Naive thymus-derived CD4-positive, alpha-beta T cell (primary cell): ENCODE data around the gene NUP35. TPM values are rescaled to one million over a fixed set of nuclear protein-coding genes. Genes with fewer than 3 reads are reported as not detected.

Source experiments
- ATAC-seq: fragments of 150-1000 bp; cut with Tn5 transposase; 2 replicates; pipeline ENCODE4 v1.10.0; 2021; ENCODE audit warnings: mild to moderate bottlenecking, moderate library complexity
- CTCF ChIA-PET: fragments of 350-600 bp; sonication (Branson Sonifier 250); formaldehyde crosslinking; loops from one replicate; lab custom pipeline; 2021; ENCODE audit warnings: antibody characterized with exemption; lab: Charles Lee
- POLR2A ChIA-PET: fragments of 350-600 bp; sonication (Branson Sonifier 250); formaldehyde crosslinking; loops from one replicate; lab custom pipeline; 2021; ENCODE audit warnings: antibody characterized with exemption, inconsistent platforms; lab: Charles Lee
- DNase-seq, 9 donors: peaks; one replicate each; pipeline versions ENCODE4 v3.0.0 to v3.0.0-alpha.2; 2020 to 2022; ENCODE audit warnings: mixed read lengths in 1 of 9
- H3K27ac ChIP-seq: one replicate; pipeline ENCODE4 v1.7.0; 2013; ENCODE audit warnings: mild to moderate bottlenecking, low read depth, low read length, moderate library complexity
- H3K27me3 ChIP-seq, 2 donors: one replicate each; pipeline ENCODE4 v1.7.0; 2013; ENCODE audit warnings: low read length in 2 of 2, mild to moderate bottlenecking in 2 of 2, moderate library complexity in 2 of 2; ENCODE audit not compliant: control insufficient read depth in 2 of 2, insufficient read depth in 2 of 2
- H3K36me3 ChIP-seq, 3 experiments: 1 replicate in 2 of 3; 2 replicates in 1 of 3; pipeline ENCODE4 v1.7.0; 2013; ENCODE audit warnings: low read length in 3 of 3, mild to moderate bottlenecking in 3 of 3, moderate library complexity in 1 of 3; ENCODE audit not compliant: insufficient read depth in 3 of 3, control insufficient read depth in 2 of 3
- H3K4me1 ChIP-seq, 2 donors: one replicate each; pipeline ENCODE4 v1.7.0; 2013; ENCODE audit warnings: low read length in 2 of 2, mild to moderate bottlenecking in 2 of 2, moderate library complexity in 1 of 2; ENCODE audit not compliant: control insufficient read depth in 2 of 2, insufficient read depth in 2 of 2
- H3K4me3 ChIP-seq: 2 replicates; pipeline ENCODE4 v1.7.0; 2013; ENCODE audit warnings: mild to moderate bottlenecking, low read length
- H3K9me3 ChIP-seq, 3 experiments: 1 replicate in 2 of 3; 2 replicates in 1 of 3; pipeline ENCODE4 v1.7.0; 2013; ENCODE audit warnings: low read length in 3 of 3; ENCODE audit not compliant: control insufficient read depth in 2 of 3
- H3K27ac Mint-ChIP-seq, 9 donors: one replicate each; pipeline ENCODE4 v1.8.0; 2020 to 2022; ENCODE audit warnings: mixed read lengths in 9 of 9, mild to moderate bottlenecking in 8 of 9, moderate library complexity in 5 of 9, inconsistent platforms in 2 of 9
- H3K27me3 Mint-ChIP-seq, 5 donors: one replicate each; pipeline ENCODE4 v1.8.0; 2021 to 2022; ENCODE audit warnings: mixed read lengths in 5 of 5, mild to moderate bottlenecking in 1 of 5
- H3K36me3 Mint-ChIP-seq, 5 donors: one replicate each; pipeline ENCODE4 v1.8.0; 2020 to 2022; ENCODE audit warnings: mixed read lengths in 5 of 5, mild to moderate bottlenecking in 3 of 5, inconsistent platforms in 1 of 5
- H3K4me1 Mint-ChIP-seq, 7 donors: one replicate each; pipeline ENCODE4 v1.8.0; 2020 to 2022; ENCODE audit warnings: mixed read lengths in 7 of 7, mild to moderate bottlenecking in 3 of 7, inconsistent platforms in 1 of 7
- H3K4me3 Mint-ChIP-seq, 10 donors: one replicate each; pipeline ENCODE4 v1.8.0; 2020 to 2022; ENCODE audit warnings: mild to moderate bottlenecking in 10 of 10, mixed read lengths in 10 of 10, moderate library complexity in 6 of 10, inconsistent platforms in 2 of 10
- H3K9me3 Mint-ChIP-seq, 11 donors: one replicate each; pipeline ENCODE4 v1.8.0; 2020 to 2022; ENCODE audit warnings: mixed read lengths in 11 of 11, mild to moderate bottlenecking in 4 of 11, inconsistent platforms in 1 of 11, moderate library complexity in 1 of 11
- intact Hi-C, 2 donors: fragments of 100-400 bp; cut with micrococcal nuclease; formaldehyde crosslinking; loops; one replicate each; pipeline ENCODE4 v1.15.1; 2023
- polyA plus RNA-seq, 2 donors: library from polyadenylated mRNA; unstranded; fragments of 300-500 nt; fragmentation: Illumina TruSeq; gene quantifications; one replicate each; pipeline ENCODE4 v1.2.3, GENCODE V29; 2021
- total RNA-seq, 6 experiments: library from RNA in 5 of 6; stranded (reverse) in 5 of 6; gene quantifications; 1 replicate in 5 of 6; 2 replicates in 1 of 6; pipeline ENCODE4 v1.2.3 and lab custom pipeline; 2021 to 2026

Gene NUP35
- total and polyA plus RNA-seq, 7 experiments from 2014 or later, result 5.2 to 25.3 (median 15.9) TPM

DNA sequence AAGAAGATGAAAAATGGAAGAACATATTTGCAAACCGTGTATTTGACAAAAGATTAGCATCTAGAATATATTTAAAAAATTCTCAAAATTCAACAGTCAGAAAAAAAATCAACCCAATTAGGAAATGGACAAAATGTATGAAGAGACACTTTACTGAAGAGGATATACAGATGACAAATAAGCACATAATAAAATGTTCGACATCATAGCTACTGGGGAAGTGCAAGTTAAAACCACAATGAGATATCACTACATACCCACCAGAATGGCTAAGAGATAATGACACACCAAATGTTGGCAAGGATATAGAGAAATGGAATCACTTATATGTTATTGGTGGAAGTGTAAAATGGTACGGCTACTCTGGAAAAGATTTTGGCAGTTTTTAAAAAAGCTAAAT is 11.7 kb upstream of the NUP35 start:
- DNase-seq (no peak), ATAC-seq (no peak)
- Histone ChIP-seq H3K4me1 (no peaks in the 10 kb centered on the region), H3K27ac (no peak overlapping the region), H3K36me3 (no peaks in the 10 kb centered on the region), H3K9me3 (no peaks in the 10 kb centered on the region), H3K27me3 (no peaks in the 10 kb centered on the region), H3K4me3 (no peak overlapping the region)
- H3K4me1 Mint-ChIP-seq, result peaks cover 0 to 5% (median 0%) of the 10 kb centered on the region in 7 donors
- H3K36me3 Mint-ChIP-seq, result no peaks in the 10 kb centered on the region
- no peak overlapping the region for H3K27ac Mint-ChIP-seq
- CTCF ChIA-PET, result no interaction called here
- POLR2A ChIA-PET, result no interaction called here
- peaks cover under 1 to 28% (median 16%) of the 10 kb centered on the region in 5 donors for H3K27me3 Mint-ChIP-seq
- intact Hi-C loops, result no loop called here
- H3K4me3 Mint-ChIP-seq, result no peak overlapping the region
- H3K9me3 Mint-ChIP-seq, result no peaks in the 10 kb centered on the region

DNA sequence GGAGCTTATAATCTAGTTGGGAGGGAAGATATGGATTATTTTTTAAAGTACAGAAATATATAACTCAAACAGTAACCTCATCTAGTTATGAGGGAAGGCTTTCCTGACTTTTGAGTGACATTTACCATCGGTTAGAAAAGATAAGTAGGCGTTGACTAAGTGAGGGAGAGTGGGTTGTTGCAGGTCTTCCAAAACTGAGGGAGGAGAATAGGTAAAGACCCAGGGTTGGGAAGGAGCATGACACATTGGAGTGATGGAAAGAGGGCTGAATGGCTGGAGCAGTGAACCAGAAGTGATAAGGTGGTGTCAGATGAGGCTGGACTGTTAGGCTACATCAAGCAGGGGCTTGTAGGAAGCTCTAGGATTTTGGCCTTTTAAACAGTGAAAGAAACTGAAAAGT is 10.6 kb upstream of the NUP35 start:
- POLR2A ChIA-PET, result interaction anchor here (0.8 kb wide), 1 partner anchor 515 kb away, joined by 3 read pairs; no protein-coding TSS in a partner anchor
- no peaks in the 10 kb centered on the region for H3K36me3 Mint-ChIP-seq

DNA sequence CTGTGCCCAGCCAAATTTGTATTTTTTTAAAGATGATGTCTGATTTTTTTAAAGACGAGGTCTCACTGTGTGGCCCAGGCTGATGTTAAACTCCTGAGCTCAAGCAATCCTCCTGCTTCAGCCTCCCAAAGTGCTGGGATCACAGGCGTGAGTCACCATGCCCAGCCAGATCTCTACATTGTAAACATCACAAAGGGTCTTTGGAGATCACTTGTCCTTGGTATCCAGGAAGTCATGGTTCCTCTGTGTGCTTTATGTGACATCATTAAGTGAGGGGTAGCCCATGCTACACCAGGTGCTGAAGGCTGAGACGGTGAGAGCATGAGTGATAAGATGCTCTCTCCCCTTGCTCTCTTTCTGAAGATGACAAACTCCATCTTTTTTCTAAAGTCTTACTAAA is 7.0 kb upstream of the NUP35 start:
- no peak overlapping the region for H3K27ac Mint-ChIP-seq
- CTCF ChIA-PET, result no interaction called here
- peaks cover 7 to 43% (median 21%) of the 10 kb centered on the region in 5 donors for H3K27me3 Mint-ChIP-seq
- ATAC-seq (no peak), DNase-seq (no peak)
- peaks cover 0 to 6% (median 0%) of the 10 kb centered on the region in 5 donors for H3K36me3 Mint-ChIP-seq
- POLR2A ChIA-PET, result no interaction called here
- Histone ChIP-seq H3K27ac (no peak overlapping the region), H3K4me1 (no peaks in the 10 kb centered on the region), H3K27me3 (no peaks in the 10 kb centered on the region), H3K9me3 (no peaks in the 10 kb centered on the region), H3K36me3 (no peaks in the 10 kb centered on the region), H3K4me3 (no peak overlapping the region)
- intact Hi-C loops, result no loop called here
- no peak overlapping the region for H3K4me3 Mint-ChIP-seq
- H3K4me1 Mint-ChIP-seq, result peaks cover 0 to 5% (median 0%) of the 10 kb centered on the region in 7 donors
- H3K9me3 Mint-ChIP-seq, result no peaks in the 10 kb centered on the region

More for the DNA sequence above, 10.6 kb upstream of the NUP35 start:
- no peaks in the 10 kb centered on the region for H3K9me3 Mint-ChIP-seq
- CTCF ChIA-PET, result no interaction called here
- ATAC-seq (no peak), DNase-seq (no peak)
- H3K4me1 ChIP-seq, result no peaks in the 10 kb centered on the region
- H3K27me3 ChIP-seq, result no peaks in the 10 kb centered on the region
- intact Hi-C loops, result no loop called here
- peaks cover 0 to 35% (median 16%) of the 10 kb centered on the region in 5 donors for H3K27me3 Mint-ChIP-seq
- H3K4me1 Mint-ChIP-seq, result peaks cover 0 to 5% (median 0%) of the 10 kb centered on the region in 7 donors
- no peaks in the 10 kb centered on the region for H3K36me3 ChIP-seq
- H3K27ac ChIP-seq, result no peak overlapping the region
- H3K27ac Mint-ChIP-seq, result peak overlapping the region in 1 of 9 donors; percentile 8
- H3K4me3 Mint-ChIP-seq, result no peak overlapping the region
- no peaks in the 10 kb centered on the region for H3K9me3 ChIP-seq
- H3K4me3 ChIP-seq, result no peak overlapping the region

DNA sequence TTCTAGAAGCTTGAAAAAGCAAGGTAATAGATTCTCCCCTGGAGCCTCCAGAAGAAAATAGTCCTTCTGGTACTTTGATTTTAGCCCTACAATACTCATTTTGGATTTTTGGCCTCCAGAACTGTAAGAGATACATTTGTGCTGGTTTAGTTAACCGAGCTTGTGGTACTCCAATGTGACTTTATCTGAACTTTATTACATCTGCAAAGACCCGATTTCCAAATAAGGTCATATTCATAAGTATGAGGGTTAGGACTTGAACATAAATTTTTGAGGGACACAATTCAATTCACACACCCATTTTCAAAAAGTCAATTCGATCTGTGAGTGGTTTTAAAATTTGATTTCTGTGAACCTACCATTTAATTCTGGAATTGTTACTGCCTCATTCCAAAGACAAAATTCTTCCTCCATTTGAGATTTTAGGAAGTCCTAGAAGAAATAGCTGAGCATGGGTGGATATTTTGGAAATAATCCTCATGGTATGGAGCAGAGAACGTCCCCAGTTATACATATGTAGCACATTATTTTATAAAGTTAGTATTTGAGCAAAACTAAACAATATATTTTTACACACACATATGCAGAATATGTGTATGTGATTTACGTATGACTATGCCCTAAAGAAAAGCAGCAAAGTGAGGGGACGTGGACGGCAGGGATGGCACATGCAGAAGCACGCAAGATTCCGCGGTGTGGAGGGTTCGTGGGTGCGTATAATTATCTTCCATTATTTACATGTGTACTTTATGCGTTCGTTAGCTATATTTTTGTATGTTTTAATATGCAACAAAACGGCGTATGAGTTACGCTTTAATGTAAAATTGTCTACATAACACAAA is 905 bp upstream of the NUP35 start:
- peaks cover 0 to 11% (median 0%) of the 10 kb centered on the region in 5 donors for H3K36me3 Mint-ChIP-seq
- POLR2A ChIA-PET, result interaction anchor here (0.7 kb wide), 1 partner anchor 15 kb away, joined by 7 read pairs; no protein-coding TSS in a partner anchor
- Histone ChIP-seq H3K27ac (peak overlapping the region; percentile 74), H3K4me3 (peak overlapping the region; percentile 96), H3K4me1 (peaks cover 8 to 15% of the 10 kb centered on the region in 2 donors), H3K27me3 (no peaks in the 10 kb centered on the region), H3K9me3 (no peaks in the 10 kb centered on the region), H3K36me3 (no peaks in the 10 kb centered on the region)
- DNase-seq, result no peak
- no peak for ATAC-seq
- H3K9me3 Mint-ChIP-seq, result no peaks in the 10 kb centered on the region
- H3K4me1 Mint-ChIP-seq, result peaks cover 18 to 39% (median 31%) of the 10 kb centered on the region in 7 donors
- CTCF ChIA-PET, result interaction anchor here (0.9 kb wide), 1 partner anchor 71 kb away, joined by 4 read pairs; no protein-coding TSS in a partner anchor
- peak overlapping the region; percentile 93 to 98 (median 97) for H3K27ac Mint-ChIP-seq
- H3K27me3 Mint-ChIP-seq, result peaks cover 7 to 36% (median 24%) of the 10 kb centered on the region in 5 donors
- peak overlapping the region; percentile 90 to 100 (median 96) for H3K4me3 Mint-ChIP-seq
- intact Hi-C loops, result no loop called here

DNA sequence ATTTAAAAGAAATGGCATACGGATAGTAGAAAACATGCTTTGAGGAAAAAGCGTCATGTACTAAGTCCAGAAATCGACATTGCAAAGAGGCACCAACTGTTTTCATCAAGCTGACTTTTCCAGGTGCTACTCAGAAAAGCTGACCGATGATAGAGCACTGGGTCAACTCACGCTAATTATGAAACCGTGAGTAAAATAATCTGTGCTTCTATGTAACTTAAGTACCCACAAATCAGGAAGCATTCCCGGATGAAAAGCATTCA is 353 bp upstream of the NUP35 start:
- no peak for DNase-seq
- Histone ChIP-seq H3K9me3 (no peaks in the 10 kb centered on the region), H3K27ac (peak overlapping the region; percentile 74), H3K4me3 (peak overlapping the region; percentile 96), H3K36me3 (peaks cover 0 to 2% (median 0%) of the 10 kb centered on the region in 3 experiments), H3K27me3 (no peaks in the 10 kb centered on the region), H3K4me1 (peaks cover 8 to 15% of the 10 kb centered on the region in 2 donors)
- CTCF ChIA-PET, result no interaction called here
- H3K4me1 Mint-ChIP-seq, result peaks cover 21 to 44% (median 33%) of the 10 kb centered on the region in 7 donors
- H3K27me3 Mint-ChIP-seq, result peaks cover 7 to 34% (median 20%) of the 10 kb centered on the region in 5 donors
- POLR2A ChIA-PET, result interaction anchor here (1.4 kb wide), 1 partner anchor 46 kb away, joined by 3 read pairs; the partner anchor contains the start of gene DUSP19
- H3K9me3 Mint-ChIP-seq, result no peaks in the 10 kb centered on the region
- intact Hi-C loops, result loop anchor here (1.0 to 2.0 kb wide), 5 partner anchors 46 to 1233 kb away; partner anchors contain the start of genes DNAJC10 (in 2 of the 2), DUSP19 (in 2 of the 2), NCKAP1 (in 2 of the 2) and ITPRID2 (in 1 of the 2)
- H3K27ac Mint-ChIP-seq, result peak overlapping the region; percentile 93 to 98 (median 97)
- peaks cover 0 to 13% (median 3%) of the 10 kb centered on the region in 5 donors for H3K36me3 Mint-ChIP-seq
- peak; percentile 30 for ATAC-seq
- peak overlapping the region; percentile 90 to 100 (median 96) for H3K4me3 Mint-ChIP-seq

DNA sequence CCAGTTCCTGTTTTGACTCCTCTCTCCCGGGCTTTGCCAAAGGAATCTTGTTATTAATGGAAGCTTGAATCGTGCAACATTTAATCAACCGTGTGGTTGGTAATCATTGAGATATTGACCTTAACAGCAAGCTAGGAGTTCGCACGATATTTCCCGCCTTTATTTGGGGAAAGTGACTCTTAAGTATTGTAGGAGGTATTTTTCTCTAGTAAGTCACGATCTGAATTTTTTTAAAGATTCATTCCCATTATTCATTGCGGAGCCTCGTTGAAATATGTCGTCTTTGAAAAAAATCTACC is 663 bp downstream of the NUP35 start:
- Histone ChIP-seq H3K27me3 (no peaks in the 10 kb centered on the region), H3K36me3 (peaks cover 0 to 5% (median 3%) of the 10 kb centered on the region in 3 experiments), H3K27ac (peak overlapping the region; percentile 74), H3K4me3 (peak overlapping the region; percentile 96), H3K4me1 (peaks cover 8 to 15% of the 10 kb centered on the region in 2 donors), H3K9me3 (no peaks in the 10 kb centered on the region)
- no peak for ATAC-seq
- peak in 2 of 9 donors; percentile 2 to 3 for DNase-seq
- ChIA-PET POLR2A (interaction anchor here (1.4 kb wide), 1 partner anchor 47 kb away, joined by 3 read pairs; the partner anchor contains the start of gene DUSP19), CTCF (interaction anchor here (0.6 kb wide), 1 partner anchor 223 kb away, joined by 6 read pairs; no protein-coding TSS in a partner anchor)
- peak overlapping the region; percentile 93 to 98 (median 97) for H3K27ac Mint-ChIP-seq
- peaks cover 21 to 48% (median 35%) of the 10 kb centered on the region in 7 donors for H3K4me1 Mint-ChIP-seq
- H3K4me3 Mint-ChIP-seq, result peak overlapping the region; percentile 90 to 100 (median 96)
- H3K27me3 Mint-ChIP-seq, result peaks cover 7 to 26% (median 15%) of the 10 kb centered on the region in 5 donors
- intact Hi-C loops, result loop anchor here (1.0 to 2.0 kb wide), 5 partner anchors 47 to 1234 kb away; partner anchors contain the start of genes DNAJC10 (in 2 of the 2), DUSP19 (in 2 of the 2), NCKAP1 (in 2 of the 2) and ITPRID2 (in 1 of the 2)
- H3K9me3 Mint-ChIP-seq, result no peaks in the 10 kb centered on the region
- peaks cover 0 to 16% (median 6%) of the 10 kb centered on the region in 5 donors for H3K36me3 Mint-ChIP-seq
